Adrenal gland (tissue), 5 donors: ENCODE measurements around the gene TSHZ2.

Experiments
- POLR2A ChIP-seq, 2 donors: fragments of 450-650 bp; IDR thresholded peaks; one replicate each; pipeline ENCODE4 v1.6.1; 2017; ENCODE audit warnings: antibody characterized with exemption in 2 of 2, mild to moderate bottlenecking in 2 of 2, moderate library complexity in 1 of 2
- TF ChIP-seq, protein P1 (sequence below), 6 experiments: fragments of 450-650 bp in 4 of 6; fragments of 200-600 bp in 2 of 6; sonication (generic) in 1 of 6; IDR thresholded peaks; 1 replicate in 5 of 6; 2 replicates in 1 of 6; pipeline versions ENCODE4 v1.5.1 to v1.8.0; 2016 to 2021; ENCODE audit warnings: antibody characterized with exemption in 6 of 6, mild to moderate bottlenecking in 2 of 6, moderate library complexity in 1 of 6
- donor health status: DM: no; HTN: no; CAD: no.

DNA sequence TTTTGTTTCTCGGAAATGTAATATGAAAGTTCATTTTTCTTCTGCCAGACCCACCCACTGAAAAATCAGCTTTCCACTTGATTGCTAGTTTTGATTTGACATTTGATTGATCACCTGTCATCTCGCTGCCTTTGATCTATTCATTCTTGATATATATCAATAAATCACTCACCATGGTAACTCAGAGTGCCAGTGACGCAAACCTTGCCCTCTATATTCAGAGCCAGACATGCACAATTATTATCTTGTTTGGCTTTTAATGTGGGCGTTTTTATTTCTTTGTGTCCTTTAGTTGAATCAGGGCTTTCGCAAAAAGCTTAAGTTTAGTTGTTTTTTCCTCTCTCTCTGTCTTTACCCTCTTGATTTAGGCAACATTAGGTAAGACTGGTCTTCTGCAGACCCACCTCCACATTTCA, 2.0 kb downstream of the TSHZ2 start:
- TF ChIP-seq, protein P1, sequence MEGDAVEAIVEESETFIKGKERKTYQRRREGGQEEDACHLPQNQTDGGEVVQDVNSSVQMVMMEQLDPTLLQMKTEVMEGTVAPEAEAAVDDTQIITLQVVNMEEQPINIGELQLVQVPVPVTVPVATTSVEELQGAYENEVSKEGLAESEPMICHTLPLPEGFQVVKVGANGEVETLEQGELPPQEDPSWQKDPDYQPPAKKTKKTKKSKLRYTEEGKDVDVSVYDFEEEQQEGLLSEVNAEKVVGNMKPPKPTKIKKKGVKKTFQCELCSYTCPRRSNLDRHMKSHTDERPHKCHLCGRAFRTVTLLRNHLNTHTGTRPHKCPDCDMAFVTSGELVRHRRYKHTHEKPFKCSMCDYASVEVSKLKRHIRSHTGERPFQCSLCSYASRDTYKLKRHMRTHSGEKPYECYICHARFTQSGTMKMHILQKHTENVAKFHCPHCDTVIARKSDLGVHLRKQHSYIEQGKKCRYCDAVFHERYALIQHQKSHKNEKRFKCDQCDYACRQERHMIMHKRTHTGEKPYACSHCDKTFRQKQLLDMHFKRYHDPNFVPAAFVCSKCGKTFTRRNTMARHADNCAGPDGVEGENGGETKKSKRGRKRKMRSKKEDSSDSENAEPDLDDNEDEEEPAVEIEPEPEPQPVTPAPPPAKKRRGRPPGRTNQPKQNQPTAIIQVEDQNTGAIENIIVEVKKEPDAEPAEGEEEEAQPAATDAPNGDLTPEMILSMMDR (IDR thresholded peaks at IDR 0.05), result no peak
- peak in 1 of 2 donors; percentile 52 for TF ChIP-seq POLR2A (IDR thresholded peaks at IDR 0.05)
